HG03108 (cell line): ENCODE data around the gene DIRAS1.
"Not testable (repeated sequence)": the region's sequence is repeated elsewhere in the genome, so short reads cannot be mapped to it uniquely, and the experiment has no call there.

Experiments
- ATAC-seq: cut with Tn5 transposase; IDR thresholded peaks from one replicate; pipeline ENCODE4 v1.9.1; 2021; ENCODE audit warnings: moderate library complexity; ENCODE audit not compliant: unreplicated experiment

DIRAS1 gene

GRCh38 chr19:2679439-2679838 is 41.7 kb downstream of the DIRAS1 start:
- ATAC-seq = no peak

DNA sequence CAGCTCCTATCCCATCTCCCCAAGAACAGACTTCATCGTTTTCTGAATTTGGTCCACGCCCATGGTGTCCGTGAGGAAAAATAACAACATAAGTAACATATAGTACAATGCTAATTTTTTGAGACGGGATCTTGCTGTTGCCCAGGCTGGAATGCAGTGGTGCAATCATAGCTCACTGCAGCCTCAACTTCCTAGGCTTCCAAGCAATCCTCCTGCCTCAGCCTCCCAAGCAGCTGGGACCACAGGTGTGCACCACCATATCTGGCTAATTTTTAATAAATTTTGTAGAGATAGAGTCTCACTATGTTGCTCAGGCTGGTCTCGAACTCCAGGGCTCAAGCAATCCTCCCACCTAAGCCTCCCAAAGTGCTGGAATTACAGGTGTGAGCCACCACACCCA is 42.2 kb downstream of the DIRAS1 start:
- not testable (repeated sequence) for ATAC-seq

DNA sequence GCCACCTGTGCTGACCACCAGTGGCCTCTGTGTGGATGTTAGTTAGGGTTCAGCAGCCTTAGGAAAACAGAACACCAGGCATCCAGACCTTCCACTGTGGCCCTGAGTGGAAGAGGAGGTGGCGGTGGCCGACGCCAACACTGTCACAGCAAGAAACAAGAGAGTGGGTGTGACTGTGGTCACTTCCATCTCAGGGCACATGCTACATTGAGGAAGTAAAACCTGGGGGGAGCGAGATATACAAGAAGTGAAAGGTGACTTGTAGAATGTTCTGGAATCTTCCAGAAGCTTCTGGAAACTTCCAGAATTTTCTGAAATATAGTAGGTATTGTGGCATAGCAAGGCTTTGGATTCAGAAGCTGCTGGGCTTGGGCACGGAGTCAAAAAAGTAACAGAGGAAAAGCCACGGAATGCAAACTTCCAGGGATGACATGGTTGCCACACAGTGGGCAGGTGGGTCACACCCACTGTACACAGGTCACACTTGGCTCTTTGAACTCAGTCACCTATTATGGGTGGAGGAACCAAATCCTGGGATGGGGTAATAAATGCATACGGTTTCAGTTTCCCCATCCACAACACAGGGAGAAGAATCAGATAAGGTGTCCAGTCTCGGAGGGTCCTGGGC is 43.0 kb downstream of the DIRAS1 start:
- peak; percentile 51 for ATAC-seq

DNA sequence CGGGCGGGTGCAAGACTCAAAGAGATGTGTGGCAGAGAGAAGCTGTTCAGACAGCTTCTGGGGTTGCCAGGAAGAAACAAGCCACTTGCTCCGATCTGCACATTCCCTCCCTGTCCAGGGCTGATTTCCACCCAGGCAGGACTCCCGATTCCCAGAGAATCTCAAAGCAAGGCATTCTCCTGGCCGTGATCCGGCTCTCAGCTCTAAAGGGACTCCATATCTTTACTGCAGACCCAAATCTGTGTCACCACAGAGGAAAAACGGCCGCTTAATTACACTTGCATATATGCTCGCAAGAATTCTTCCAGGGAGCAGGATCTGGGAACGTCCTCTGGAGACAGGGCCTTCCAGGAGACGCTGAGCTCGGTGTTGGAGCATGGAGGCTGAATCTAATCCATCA is 44.3 kb downstream of the DIRAS1 start:
- no peak for ATAC-seq

GRCh38 chr19:2675892-2676291 is 45.3 kb downstream of the DIRAS1 start:
- no peak for ATAC-seq

- ATAC-seq = no peak
Observed at GRCh38 chr19:2670217-2670616, 51.0 kb downstream of the DIRAS1 start.

DNA sequence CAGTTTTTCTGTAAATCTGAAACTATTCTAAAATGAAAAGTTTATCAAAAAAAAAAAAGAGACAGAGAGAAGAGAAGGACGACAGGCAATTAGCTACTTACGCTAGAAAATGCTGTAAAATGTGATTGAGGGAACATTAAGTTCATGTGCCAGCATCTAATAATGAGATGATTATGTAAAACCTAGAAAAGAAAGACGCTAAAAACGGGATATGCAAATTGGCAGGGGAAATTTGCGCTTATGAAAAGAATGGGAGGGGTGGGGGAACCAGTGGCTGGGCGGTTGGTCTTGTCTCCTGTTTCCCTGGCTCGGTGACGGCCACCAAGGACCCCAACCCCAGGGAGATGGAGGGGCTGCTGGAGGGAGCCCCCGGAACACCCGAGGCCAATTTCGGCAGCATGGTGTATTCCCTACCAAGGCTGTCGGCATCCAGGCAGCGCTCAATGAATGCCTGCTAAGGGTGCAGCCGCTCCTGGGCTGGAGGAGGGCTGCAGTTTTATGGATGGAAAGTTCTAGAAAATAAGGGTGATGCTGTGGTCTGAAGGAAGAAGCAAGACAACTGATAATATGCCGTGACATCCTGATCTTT is 52.9 kb downstream of the DIRAS1 start:
- no peak for ATAC-seq

GRCh38 chr19:2667349-2667748 is 53.8 kb downstream of the DIRAS1 start:
- not testable (repeated sequence) for ATAC-seq

GRCh38 chr19:2666344-2666994 is 54.7 kb downstream of the DIRAS1 start:
- ATAC-seq = no peak

DNA sequence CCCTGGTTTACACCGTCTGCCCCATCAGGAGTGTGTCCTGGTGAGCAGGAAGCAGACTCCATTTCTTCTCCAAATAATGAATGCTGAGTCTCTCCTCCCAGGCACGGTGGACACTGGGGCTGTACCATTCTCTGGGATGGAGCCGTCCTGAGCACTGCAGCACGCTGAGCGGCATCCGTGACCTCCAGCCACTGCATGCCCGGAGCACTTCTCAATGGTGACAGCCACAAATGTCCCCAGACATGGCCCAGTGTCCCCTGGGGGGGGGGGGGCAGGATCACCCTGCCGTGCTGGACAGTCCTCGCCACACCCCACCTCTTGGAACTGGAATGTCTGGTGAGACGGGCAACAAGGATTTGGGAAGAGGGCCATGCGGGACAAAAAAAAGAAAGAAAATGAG is 56.1 kb downstream of the DIRAS1 start:
- ATAC-seq = no peak
